LNCaP clone FGC (cell line): Measurements from ENCODE around the gene HLTF.

Source experiments
- DNase-seq: peaks from one replicate; pipeline ENCODE4 v3.0.0-alpha.2; 2011; ENCODE audit warnings: low read depth
- H3K4me3 ChIP-seq: 2 replicates; pipeline ENCODE4 v1.5.1; 2011; ENCODE audit warnings: mild to moderate bottlenecking, low read depth, low read length, control low read depth
- CTCF ChIP-seq: IDR thresholded peaks from 2 replicates; pipeline ENCODE4 v1.5.1; 2012; ENCODE audit warnings: mild to moderate bottlenecking; ENCODE audit not compliant: control insufficient read depth, insufficient read depth; ENCODE audit errors: extremely low read depth

Gene HLTF

GRCh38 chr3:149058602-149059001 is 27.7 kb downstream of the HLTF start:
- no peak overlapping the region for H3K4me3 ChIP-seq
- DNase-seq, result no peak
- no peak for TF ChIP-seq CTCF

GRCh38 chr3:149058198-149058597 is 28.1 kb downstream of the HLTF start:
- TF ChIP-seq CTCF, result no peak
- no peak overlapping the region for H3K4me3 ChIP-seq
- DNase-seq, result no peak

- no peak overlapping the region for H3K4me3 ChIP-seq
- no peak for DNase-seq
- TF ChIP-seq CTCF, result no peak
Measured at GRCh38 chr3:149055575-149055974, 30.8 kb downstream of the HLTF start.

GRCh38 chr3:149044339-149045083 is 41.8 kb downstream of the HLTF start:
- H3K4me3 ChIP-seq, result no peak overlapping the region
- no peak for TF ChIP-seq CTCF
- no peak for DNase-seq

- H3K4me3 ChIP-seq, result no peak overlapping the region
- TF ChIP-seq CTCF, result no peak
- no peak for DNase-seq
Measured at GRCh38 chr3:149042789-149043386, 43.4 kb downstream of the HLTF start.

- no peak for TF ChIP-seq CTCF
- DNase-seq, result no peak
- no peak overlapping the region for H3K4me3 ChIP-seq
Measured at GRCh38 chr3:149038322-149038721, 48.0 kb downstream of the HLTF start.

- no peak for DNase-seq
- no peak for TF ChIP-seq CTCF
- no peak overlapping the region for H3K4me3 ChIP-seq
Measured at GRCh38 chr3:149037684-149038083, 48.6 kb downstream of the HLTF start.
